Epithelial cell of esophagus (primary cell): ENCODE data around the gene TRMT112.

Source experiments
- DNase-seq: peaks from one replicate; pipeline ENCODE4 v3.0.0; 2010; ENCODE audit warnings: low read depth
- H3K4me3 ChIP-seq: 2 replicates; pipeline ENCODE4 v1.5.1; 2011; ENCODE audit warnings: mild to moderate bottlenecking, low read length, control low read depth
- TF ChIP-seq, protein P1 (sequence below): IDR thresholded peaks from 2 replicates; pipeline ENCODE4 v1.5.1; 2011; ENCODE audit warnings: low read depth, mild to moderate bottlenecking, low read length, control low read depth, inconsistent platforms; ENCODE audit not compliant: insufficient read depth; ENCODE audit errors: missing control alignments

The TRMT112 gene

GRCh38 chr11:64298966-64299846, 18.2 kb downstream of the TRMT112 start:
- H3K4me3 ChIP-seq, result no peak overlapping the region
- TF ChIP-seq, protein P1, sequence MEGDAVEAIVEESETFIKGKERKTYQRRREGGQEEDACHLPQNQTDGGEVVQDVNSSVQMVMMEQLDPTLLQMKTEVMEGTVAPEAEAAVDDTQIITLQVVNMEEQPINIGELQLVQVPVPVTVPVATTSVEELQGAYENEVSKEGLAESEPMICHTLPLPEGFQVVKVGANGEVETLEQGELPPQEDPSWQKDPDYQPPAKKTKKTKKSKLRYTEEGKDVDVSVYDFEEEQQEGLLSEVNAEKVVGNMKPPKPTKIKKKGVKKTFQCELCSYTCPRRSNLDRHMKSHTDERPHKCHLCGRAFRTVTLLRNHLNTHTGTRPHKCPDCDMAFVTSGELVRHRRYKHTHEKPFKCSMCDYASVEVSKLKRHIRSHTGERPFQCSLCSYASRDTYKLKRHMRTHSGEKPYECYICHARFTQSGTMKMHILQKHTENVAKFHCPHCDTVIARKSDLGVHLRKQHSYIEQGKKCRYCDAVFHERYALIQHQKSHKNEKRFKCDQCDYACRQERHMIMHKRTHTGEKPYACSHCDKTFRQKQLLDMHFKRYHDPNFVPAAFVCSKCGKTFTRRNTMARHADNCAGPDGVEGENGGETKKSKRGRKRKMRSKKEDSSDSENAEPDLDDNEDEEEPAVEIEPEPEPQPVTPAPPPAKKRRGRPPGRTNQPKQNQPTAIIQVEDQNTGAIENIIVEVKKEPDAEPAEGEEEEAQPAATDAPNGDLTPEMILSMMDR, result no peak

GRCh38 chr11:64297699-64298358, 19.5 kb downstream of the TRMT112 start:
- TF ChIP-seq, protein P1, result no peak
- no peak for DNase-seq
- H3K4me3 ChIP-seq, result no peak overlapping the region

More at GRCh38 chr11:64298966-64299846, 18.2 kb downstream of the TRMT112 start:
- no peak for DNase-seq

GRCh38 chr11:64296830-64297698, 20.3 kb downstream of the TRMT112 start:
- no peak overlapping the region for H3K4me3 ChIP-seq
- TF ChIP-seq, protein P1, result no peak
- DNase-seq, result no peak

GRCh38 chr11:64296236-64296635, 21.1 kb downstream of the TRMT112 start:
- no peak overlapping the region for H3K4me3 ChIP-seq
- DNase-seq, result peak; percentile 55
- TF ChIP-seq, protein P1, result no peak

DNA sequence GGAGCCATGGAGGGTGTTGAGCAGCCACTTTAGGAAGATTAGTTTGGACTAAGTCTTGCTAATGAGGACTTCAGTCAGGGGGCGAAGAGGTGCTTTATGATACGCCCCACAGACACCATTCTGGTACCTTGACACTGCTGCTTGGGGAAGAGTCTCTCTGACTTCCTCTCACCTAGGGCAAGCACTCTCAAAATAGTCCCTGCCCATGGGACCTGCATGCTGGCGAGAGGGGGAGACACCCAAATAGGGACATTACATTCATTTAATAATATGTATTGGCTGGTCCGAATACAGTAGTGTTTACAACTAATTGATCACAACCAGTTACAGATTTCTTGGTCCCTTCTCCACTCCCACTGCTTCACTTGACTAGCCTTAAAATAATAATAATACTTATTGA, 21.6 kb downstream of the TRMT112 start:
- no peak overlapping the region for H3K4me3 ChIP-seq
- no peak for DNase-seq
- TF ChIP-seq, protein P1, result no peak

DNA sequence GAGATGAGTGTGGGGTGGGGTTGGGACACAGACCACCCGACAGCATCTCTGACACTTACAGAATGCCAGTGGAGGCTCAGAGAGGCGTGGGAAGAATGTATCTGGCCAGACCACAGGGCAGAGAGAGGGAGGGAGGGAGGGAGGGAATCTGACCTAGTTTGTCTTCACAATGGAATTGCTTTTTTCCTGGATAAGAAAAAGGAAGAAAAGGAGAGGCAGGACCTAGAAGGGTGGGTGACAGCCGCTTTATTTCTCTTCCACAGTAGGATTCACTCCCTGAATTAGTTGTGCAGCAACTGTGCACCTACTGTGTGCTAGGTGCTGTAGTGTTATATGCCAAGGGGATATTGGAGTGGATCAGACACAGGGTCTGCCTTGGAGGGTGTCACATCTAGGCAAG, 22.6 kb downstream of the TRMT112 start:
- TF ChIP-seq, protein P1, result no peak
- no peak for DNase-seq

More for the DNA sequence above, 22.6 kb downstream of the TRMT112 start:
- H3K4me3 ChIP-seq, result no peak overlapping the region
